ENCODE results near the gene SLCO1B1. TPM values are rescaled to one million over a fixed set of nuclear protein-coding genes. Genes with fewer than 3 reads are reported as not detected.
"Not testable (repeated sequence)": the region's sequence is repeated elsewhere in the genome, so short reads cannot be mapped to it uniquely, and the experiment has no call there.

SLCO1B1 gene
- total RNA-seq, 1 donor from 2014 or later, result not detected

GRCh38 chr12:21129351-21129750 lies 1.6 kb upstream of the SLCO1B1 start:
- no peak for TF ChIP-seq CTCF (IDR thresholded peaks at IDR 0.05)
- Histone ChIP-seq H3K27me3 (no peaks in the 10 kb centered on the region), H3K9me3 (no peaks in the 10 kb centered on the region), H3K27ac (no peak overlapping the region), H3K4me3 (no peak overlapping the region), H3K4me1 (no peaks in the 10 kb centered on the region), H3K36me3 (no peaks in the 10 kb centered on the region)
- ATAC-seq (no peak), DNase-seq (no peak)
- intact Hi-C loops (cut with DNase I), result no loop called here

GRCh38 chr12:21129906-21130305 lies 1.1 kb upstream of the SLCO1B1 start:
- DNase-seq, result no peak
- no peaks in the 10 kb centered on the region for H3K27me3 ChIP-seq
- H3K27ac ChIP-seq, result no peak overlapping the region
- no peak for TF ChIP-seq CTCF (IDR thresholded peaks at IDR 0.05)
- H3K4me3 ChIP-seq, result no peak overlapping the region
- no peaks in the 10 kb centered on the region for H3K4me1 ChIP-seq
- H3K9me3 ChIP-seq, result no peaks in the 10 kb centered on the region
- H3K36me3 ChIP-seq, result no peaks in the 10 kb centered on the region
- ATAC-seq, result no peak
- intact Hi-C loops (cut with DNase I), result no loop called here

- H3K27ac ChIP-seq; H3K9me3 ChIP-seq; H3K4me3 ChIP-seq; H3K4me1 ChIP-seq; H3K36me3 ChIP-seq; ATAC-seq; intact Hi-C loops (cut with DNase I); DNase-seq; H3K27me3 ChIP-seq: not testable (repeated sequence)
Observed at GRCh38 chr12:21137318-21137999, 6.5 kb downstream of the SLCO1B1 start.

- Histone ChIP-seq H3K9me3 (no peaks in the 10 kb centered on the region), H3K27me3 (no peaks in the 10 kb centered on the region), H3K4me3 (no peak overlapping the region), H3K27ac (no peak overlapping the region), H3K36me3 (no peaks in the 10 kb centered on the region), H3K4me1 (no peaks in the 10 kb centered on the region)
- DNase-seq (no peak), ATAC-seq (no peak)
- TF ChIP-seq CTCF (IDR thresholded peaks at IDR 0.05), result no peak
- intact Hi-C loops (cut with DNase I), result no loop called here
Observed at GRCh38 chr12:21138016-21138415, 7.0 kb downstream of the SLCO1B1 start.

- H3K27ac ChIP-seq, result no peak overlapping the region
- ATAC-seq, result no peak
- no peaks in the 10 kb centered on the region for H3K36me3 ChIP-seq
- H3K4me1 ChIP-seq, result no peaks in the 10 kb centered on the region
- H3K9me3 ChIP-seq, result no peaks in the 10 kb centered on the region
- intact Hi-C loops (cut with DNase I), result no loop called here
- no peaks in the 10 kb centered on the region for H3K27me3 ChIP-seq
- DNase-seq, result no peak
- TF ChIP-seq CTCF (IDR thresholded peaks at IDR 0.05), result no peak
- H3K4me3 ChIP-seq, result no peak overlapping the region
Observed at GRCh38 chr12:21144309-21144708, 13.3 kb downstream of the SLCO1B1 start.

- H3K27ac ChIP-seq; H3K9me3 ChIP-seq; H3K36me3 ChIP-seq; H3K4me1 ChIP-seq; ATAC-seq; H3K4me3 ChIP-seq; intact Hi-C loops (cut with DNase I); H3K27me3 ChIP-seq; DNase-seq: not testable (repeated sequence)
Observed at GRCh38 chr12:21149861-21150260, 18.9 kb downstream of the SLCO1B1 start.

GRCh38 chr12:21151184-21151583 lies 20.2 kb downstream of the SLCO1B1 start:
- no peaks in the 10 kb centered on the region for H3K27me3 ChIP-seq
- intact Hi-C loops (cut with DNase I), result no loop called here
- no peaks in the 10 kb centered on the region for H3K4me1 ChIP-seq
- no peak for TF ChIP-seq CTCF (IDR thresholded peaks at IDR 0.05)
- no peak overlapping the region for H3K27ac ChIP-seq
- no peak for DNase-seq
- no peak for ATAC-seq
- no peaks in the 10 kb centered on the region for H3K9me3 ChIP-seq
- H3K36me3 ChIP-seq, result no peaks in the 10 kb centered on the region
- no peak overlapping the region for H3K4me3 ChIP-seq
